Adipose tissue (tissue), 3 donors: ENCODE results near the gene CHN1. TPM values are rescaled to one million over a fixed set of nuclear protein-coding genes. Genes with fewer than 3 reads are reported as not detected.

ENCODE experiments used
- H3K27ac ChIP-seq: one replicate; pipeline ENCODE4 v1.5.1; 2013; ENCODE audit warnings: low read depth, low read length
- WGBS, 3 donors: extraction: QIAGEN DNeasy Blood & Tissue Kit; methylation state at CpG; one replicate each; pipeline ENCODE4 v1.1.7; 2013; 5-methylcytosine and 5-hydroxymethylcytosine counted together
- polyA plus RNA-seq, 3 donors: library from polyadenylated mRNA; stranded (reverse); fragments of 200-250 nt; gene quantifications; one replicate each; pipeline ENCODE4 v1.2.3, GENCODE V29; 2013
- donor health status: healthy with polysubstance abuse.
- donor health status: Bipolar disorder and iron deficiency.
- donor health status: healthy.

CHN1 gene
- polyA plus RNA-seq, 3 donors = 3.0 to 11.1 (median 7.3) TPM

DNA sequence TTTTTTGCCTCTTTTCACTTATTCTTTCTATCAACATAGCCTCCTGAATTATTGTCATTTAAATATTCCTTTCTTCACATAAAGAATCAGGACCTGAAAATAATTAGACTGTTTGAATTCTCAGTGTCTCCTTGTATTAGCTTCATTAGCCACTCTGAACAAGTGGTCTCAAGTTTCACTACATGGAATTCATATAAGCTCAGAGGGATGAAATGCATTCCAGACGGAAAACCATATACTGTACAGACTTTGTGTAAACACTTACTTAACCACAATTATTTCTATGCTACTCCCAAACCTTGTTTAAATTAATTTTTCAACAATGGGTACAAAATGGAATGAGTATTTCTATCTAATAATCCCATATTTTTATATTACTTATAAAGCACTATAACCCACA, 53.4 kb downstream of the CHN1 start:
- H3K27ac ChIP-seq = no peak overlapping the region
- 75 to 95% (median 91%) methylated on average over 1 of the region's 1 CpG for WGBS, 3 donors

DNA sequence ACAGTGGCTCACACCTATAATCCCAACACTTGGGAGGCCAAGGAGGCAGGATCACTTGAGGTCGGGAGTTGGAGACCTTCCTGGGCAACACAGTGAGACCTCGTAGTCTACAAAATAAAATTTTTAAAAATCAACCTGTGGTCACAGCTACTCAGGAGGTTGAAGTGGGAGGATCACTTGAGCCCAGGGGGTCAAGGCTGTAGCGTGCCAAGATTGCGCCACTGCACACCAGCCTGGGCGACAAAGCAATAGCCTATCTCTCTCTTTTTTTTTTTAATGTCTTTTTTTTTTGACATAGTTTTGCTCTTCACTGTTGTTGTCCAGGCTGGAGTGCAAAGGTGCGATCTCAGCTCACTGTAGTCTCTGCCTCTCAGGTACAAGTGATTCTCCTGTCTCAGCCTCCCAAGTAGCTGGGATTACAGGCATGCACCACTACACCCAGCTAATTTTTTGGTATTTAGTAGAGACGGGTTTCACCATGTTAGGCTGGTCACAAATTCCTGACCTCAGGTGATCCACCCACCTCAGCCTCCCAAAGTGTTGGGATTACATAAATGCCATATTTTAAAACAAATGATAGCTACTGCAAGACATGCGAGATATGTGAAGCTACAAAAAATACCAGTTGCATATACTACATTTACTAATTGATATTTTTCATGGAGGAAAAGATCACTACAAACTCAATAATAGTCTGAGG, 55.0 kb downstream of the CHN1 start:
- H3K27ac ChIP-seq = no peak overlapping the region
- 94 to 96% (median 95%) methylated on average over 8 of the region's 8 CpGs for WGBS, 3 donors

DNA sequence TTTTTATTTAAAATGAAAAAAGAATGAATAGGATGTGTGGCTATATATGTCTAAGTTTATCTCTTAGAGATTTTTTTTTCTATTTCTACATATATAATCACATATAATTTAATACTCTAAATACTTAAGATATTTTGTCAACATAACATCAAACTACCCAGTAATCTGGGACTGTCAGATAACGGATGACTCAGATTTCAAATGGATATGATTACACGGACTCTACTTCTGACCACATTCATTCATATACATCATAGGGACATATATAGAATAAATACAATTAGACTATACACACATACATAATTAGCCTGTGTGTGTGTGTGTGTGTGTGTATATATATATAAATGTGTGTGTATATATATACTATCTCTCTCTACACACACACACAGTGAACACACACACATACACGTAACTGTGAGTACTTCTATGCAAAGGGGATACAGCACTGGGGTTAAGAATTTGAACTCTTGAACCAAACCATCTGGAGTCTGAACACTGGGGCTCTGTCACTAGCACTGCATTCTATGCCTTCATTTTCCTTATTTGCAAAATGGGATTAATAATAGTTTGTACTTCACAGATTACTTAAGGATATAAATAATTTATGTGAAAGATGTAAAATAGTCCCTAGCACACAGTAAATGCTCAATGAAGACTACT, 59.5 kb downstream of the CHN1 start:
- WGBS, 3 donors = 81 to 88% (median 85%) methylated on average over 3 of the region's 3 CpGs
- H3K27ac ChIP-seq = no peak overlapping the region

DNA sequence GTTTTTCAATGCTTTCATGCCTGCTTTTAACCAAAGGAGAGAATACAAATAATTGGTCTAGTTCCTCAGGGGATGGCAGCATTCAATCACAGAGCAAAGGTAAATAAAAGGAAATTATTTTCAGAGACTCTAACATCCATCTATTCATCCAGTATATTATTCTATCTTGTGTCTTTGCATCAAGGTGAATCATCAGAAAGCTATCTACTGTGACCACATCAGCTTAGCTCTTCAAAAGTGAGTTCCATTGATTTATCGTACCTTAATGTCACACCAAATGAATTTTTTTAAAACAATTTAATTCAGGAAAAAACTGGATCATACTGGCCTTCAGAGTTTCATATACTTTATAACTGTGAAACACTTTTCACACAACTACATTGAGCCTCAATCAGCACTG, 66.1 kb downstream of the CHN1 start:
- 85 to 90% (median 88%) methylated on average over 1 of the region's 1 CpG for WGBS, 3 donors
- H3K27ac ChIP-seq = no peak overlapping the region

DNA sequence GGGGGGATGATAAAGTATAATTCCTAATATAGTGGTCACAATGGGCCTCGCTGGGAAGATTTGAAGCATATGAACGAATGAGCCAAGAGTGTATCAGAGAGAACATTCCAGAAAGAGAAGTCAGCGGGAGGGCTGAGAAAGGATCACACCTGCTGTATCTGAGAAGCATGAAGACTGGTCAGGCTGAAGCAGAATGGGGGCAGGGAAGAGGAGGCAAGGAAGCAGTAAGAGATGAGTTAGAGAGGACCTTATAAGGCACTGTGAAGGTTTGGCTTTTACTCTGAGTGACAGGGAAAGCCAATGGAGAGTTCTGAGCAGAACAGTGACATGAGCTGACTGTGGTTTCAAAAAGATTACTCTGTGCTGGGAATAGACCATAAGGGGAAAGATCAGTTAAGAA, 73.5 kb downstream of the CHN1 start:
- WGBS, 3 donors = 88 to 94% (median 93%) methylated on average over 3 of the region's 3 CpGs

DNA sequence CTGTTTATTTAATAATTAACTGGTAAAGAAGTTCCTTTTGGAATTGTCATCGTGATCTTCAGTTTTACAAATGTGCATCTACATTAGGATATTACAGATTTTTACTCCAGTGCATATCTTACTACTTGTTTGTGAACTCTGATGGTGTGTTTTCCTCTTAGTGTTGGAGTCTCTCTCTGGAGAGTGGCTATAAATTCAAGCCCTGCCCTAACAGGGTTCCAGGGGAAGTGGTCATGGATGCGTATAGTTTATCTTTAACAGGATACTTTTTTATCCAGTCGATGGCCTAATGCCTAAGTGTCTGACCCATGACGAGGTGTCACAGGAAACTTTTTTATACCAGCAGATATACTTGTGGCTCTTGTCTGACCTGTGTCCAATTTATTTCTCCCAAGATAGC, 75.4 kb downstream of the CHN1 start:
- WGBS, 3 donors = 63 to 79% (median 77%) methylated on average over 4 of the region's 4 CpGs
- H3K27ac ChIP-seq = no peak overlapping the region

More for the DNA sequence above, 73.5 kb downstream of the CHN1 start:
- no peak overlapping the region for H3K27ac ChIP-seq

DNA sequence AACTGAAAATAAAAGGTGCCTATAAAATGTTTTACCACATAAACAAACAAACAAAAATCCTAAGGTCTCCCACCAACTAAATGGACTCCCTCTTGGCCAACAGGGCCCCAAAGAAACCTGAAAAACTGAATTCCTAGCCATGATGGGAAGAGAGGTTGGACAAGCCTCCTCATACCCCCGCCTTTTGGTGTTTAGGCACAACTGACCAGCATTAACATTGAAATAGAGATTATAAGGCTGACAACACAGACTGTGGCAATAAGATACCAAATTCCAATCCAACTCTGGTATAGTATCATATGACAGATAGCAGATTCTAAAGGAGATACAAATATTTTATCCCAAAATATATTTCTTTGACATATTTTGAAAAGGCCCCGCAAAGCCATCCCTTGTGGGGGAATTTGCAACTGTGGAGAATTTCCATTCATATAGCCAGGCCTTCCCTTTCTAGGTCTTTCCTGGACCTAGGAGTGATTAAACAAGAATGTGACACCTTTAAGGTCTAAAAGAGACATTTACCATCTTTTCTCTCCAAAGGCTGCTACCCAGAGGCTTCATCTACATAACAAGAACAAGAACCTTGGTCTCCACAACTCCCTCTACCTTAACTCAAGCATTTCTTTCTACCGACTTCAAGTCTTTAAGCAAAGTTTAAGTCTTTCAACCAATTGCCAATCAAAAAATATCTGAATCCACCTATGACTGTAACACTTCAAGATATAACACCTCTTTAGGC, 80.0 kb downstream of the CHN1 start:
- 92 to 94% (median 93%) methylated on average over 3 of the region's 3 CpGs for WGBS, 3 donors
- H3K27ac ChIP-seq = no peak overlapping the region

DNA sequence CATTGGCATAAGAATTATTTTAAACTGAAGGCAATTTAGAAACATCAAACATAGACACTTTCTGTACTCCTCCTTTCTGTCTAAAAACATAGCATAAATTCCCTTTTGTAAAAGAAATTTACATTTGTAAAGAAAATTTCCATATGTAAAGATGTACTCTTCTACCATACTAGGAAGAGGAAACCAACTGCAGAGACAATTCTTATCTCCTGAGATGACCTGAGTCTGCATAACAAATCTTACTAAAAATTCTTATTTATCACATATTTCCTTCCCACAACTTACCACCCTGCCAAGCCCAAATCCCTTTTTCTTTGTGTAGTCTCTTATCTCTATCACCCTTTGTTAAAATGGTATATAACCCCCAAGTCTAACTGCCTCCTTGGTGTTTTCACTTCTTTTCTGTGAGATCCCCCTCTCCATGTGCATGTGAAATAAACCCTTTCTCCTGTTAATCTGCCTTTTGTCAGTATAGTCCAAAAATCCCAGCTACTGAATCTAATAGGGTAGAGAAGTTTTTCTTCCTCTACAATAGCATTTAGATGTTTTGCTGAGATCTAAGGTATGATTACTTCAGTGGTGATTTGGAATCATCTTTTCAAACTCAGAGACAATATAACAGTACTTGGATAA, 81.0 kb downstream of the CHN1 start:
- H3K27ac ChIP-seq = no peak overlapping the region

DNA sequence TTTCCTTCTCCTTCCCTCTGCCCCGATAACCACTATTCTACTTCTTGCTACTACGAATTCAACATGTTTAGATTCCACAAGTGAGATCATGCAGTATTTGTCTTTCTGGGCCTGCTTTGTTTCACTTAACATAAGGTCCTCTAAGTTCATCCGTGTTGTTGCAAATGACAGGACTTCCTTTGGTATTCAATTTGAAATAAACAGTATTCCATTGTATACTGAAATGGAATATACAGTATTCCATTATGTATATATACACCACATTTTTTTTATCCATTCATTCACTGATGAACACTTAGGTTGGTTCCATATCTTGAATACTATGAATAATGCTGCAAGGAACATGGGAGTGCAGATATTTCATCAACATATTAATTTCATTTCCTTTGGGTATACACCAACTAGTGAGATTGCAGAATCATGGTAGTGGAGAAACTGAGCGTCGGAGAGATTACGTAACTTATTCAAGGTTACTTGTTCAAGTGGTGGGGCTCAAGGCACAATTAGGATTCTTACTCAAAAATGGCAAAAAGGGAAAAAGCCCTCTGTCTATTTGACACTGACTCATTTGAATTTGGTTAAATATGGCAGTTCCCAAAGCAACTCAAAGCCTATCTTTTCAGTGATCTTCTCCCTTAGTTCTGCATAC, 85.1 kb downstream of the CHN1 start:
- H3K27ac ChIP-seq = no peak overlapping the region
- WGBS, 3 donors = 52 to 81% (median 68%) methylated on average over 6 of the region's 6 CpGs

DNA sequence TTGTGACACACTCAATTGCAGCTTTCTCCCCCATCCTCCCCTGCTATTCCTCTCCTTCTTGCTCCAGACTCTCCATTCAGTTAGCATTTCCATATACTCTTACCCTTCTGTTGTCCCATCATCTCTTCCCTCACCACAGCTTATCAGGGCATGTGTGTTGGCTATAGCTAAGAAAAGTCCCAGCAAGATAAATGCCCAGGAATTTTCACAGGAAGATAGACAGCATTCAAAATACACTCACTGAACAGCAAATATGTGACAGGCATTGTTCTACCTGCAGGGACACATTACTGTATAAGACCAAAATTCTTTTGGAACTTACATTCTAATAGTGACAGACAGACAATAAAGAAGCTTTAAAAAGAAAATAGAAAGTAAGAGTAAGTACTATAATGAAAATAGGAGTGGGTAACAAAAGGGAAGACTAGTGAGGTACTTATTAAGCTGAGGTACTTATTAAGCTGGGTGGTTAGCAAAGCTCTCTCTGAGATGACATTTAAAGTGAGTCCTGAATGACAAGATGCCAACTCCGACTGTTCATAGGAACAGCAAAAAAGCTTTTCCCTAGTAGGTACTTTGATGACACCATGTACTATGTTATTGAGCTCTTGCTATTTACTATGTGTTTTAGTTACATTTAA, 86.2 kb downstream of the CHN1 start:
- 72 to 93% (median 92%) methylated on average over 1 of the region's 1 CpG for WGBS, 3 donors

DNA sequence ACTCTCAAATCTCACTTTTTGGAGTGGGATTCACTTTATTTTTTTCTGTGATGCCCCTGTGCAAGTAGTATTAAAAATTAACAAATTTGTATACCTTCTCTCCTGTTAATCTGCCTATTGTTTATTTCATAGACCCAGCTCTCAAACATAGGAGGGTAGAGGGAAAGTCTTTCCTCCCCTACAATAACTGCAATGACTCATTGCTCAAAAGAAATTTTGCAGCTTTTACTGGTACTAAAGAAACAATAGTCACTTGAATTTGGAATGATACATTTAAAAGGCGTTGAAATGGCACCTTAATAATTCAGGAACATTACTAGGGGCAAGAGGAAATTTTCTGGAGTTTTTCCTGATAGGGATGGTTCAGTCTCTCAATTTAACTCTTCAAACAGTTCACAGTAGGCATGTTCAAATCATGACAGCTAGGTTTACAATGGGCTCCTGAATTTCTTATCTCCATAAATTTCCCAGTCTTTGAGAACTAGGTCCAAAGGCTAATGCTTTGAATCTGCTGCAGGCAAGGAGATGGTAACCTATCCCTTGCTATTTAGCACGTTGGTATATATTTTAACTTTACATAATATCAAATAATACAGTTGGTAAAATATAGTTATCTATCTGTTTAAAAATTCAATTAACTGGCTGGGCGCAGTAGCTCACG, 88.8 kb downstream of the CHN1 start:
- no peak overlapping the region for H3K27ac ChIP-seq
- 93 to 98% (median 95%) methylated on average over 4 of the region's 4 CpGs for WGBS, 3 donors

More for the DNA sequence above, 86.2 kb downstream of the CHN1 start:
- no peak overlapping the region for H3K27ac ChIP-seq

DNA sequence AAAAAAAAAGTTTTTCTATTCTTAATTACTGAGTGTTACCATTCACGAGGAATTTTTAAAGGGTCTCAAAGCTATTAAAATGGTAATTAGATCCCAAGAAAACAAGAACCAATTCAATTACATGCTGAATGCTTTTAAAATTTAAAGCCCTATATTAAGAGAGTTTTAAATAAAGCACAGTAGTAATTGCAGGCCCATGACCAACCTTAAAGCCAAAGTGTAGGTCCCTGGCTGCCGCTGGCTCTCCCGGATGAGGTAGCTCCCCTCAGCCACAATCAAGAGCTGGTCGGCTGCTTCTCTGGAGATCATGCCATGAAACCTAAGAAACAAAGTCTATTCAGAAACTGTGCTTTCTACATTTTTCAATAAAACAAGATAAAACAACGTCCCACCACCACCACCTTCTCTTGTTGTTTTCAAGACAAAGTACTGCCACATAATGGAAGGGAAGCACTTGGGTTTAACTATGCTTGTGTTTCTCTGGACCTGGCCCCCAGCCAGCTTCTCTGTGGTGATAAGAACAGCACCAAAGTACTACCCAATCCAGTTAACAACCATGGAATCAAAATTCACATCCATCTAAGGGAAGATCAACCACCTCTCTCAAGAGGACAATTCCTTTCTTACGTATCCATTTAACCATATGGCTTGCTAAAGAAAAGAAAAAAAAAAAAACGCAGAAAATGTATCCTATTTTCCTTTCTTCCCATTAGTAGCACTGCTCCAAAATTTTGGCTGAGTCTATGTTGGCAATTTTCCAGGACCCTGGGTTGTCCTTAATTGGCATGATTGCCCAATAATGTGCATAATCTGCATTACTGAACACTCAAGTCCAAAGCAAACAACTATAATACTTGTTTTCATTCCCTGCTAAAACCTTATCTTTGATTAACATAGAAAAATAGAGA, 90.1 kb downstream of the CHN1 start:
- 90 to 95% (median 93%) methylated on average over 7 of the region's 7 CpGs for whole genome bisulfite sequencing, 3 donors
- H3K27ac ChIP-seq = no peak overlapping the region

DNA sequence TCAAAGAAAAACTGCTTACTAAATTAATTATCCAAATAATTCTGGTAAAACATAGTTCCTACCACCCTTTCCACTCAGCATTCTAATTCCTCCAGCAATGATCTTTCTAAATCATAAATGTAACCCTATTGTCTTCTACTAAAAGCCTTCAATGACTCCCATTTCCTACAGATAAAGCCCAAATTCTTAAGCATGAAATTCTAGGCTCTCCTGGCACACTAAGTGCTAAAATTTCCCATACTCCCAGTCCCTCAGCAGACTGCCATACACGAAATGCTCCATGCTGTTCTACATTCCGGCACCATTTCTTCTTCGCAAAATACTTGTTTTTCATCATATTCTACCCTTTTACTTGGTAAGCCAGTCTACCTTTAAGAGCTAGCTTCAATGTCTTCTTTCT, 96.9 kb downstream of the CHN1 start:
- 94 to 98% (median 97%) methylated on average over 3 of the region's 3 CpGs for WGBS, 3 donors
- H3K27ac ChIP-seq = no peak overlapping the region

DNA sequence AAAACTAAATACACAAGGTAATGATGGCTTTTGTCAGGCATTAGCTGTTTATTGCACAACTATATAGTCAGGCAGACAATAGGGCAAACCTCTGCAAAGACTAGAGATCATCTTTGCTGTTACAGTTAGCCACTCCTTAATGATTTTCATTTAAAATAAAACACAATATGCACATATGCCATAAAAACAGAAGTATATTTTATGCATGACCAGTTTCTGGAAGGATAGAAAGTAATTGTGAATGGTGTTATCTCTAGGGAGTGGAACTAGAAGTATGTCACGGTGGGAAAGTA, 102.0 kb downstream of the CHN1 start:
- H3K27ac ChIP-seq = no peak overlapping the region

DNA sequence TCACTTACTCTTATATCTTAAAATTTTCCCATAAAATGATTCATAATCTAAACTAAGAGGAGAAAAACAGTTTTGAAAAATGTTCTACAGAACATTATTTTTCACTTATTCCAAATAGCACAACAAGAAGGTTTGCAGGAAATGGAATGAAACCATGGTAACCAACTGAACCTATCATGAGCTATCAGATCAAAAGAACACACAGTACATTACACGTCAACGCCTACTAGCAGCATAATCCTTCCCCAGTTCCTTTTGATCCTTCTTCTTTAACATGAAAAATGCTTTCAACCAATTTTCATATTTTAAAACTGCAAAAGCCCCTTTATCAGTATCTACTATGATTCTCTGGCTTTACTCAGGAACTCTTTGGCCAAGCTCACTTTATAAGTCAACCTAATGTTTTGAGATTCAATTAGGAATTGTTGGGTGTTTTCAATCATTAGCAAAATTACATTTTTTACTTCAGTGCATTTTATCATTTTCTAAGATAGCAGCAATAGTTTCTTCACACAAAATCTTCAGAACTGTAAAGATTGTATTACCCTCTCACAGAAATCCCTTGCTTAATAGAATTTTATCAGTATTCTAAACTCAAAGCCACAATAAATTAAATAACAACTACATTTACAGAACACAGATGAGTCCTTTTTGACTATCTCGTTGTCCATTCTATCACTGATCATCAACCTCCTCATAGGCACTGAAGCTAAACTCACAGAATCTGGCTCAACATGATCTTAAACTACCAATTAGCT, 102.5 kb downstream of the CHN1 start:
- WGBS, 3 donors = 61 to 67% (median 66%) methylated on average over 3 of the region's 3 CpGs
- H3K27ac ChIP-seq = no peak overlapping the region

More for the DNA sequence above, 102.0 kb downstream of the CHN1 start:
- WGBS, 3 donors = 53 to 74% (median 64%) methylated on average over 1 of the region's 1 CpG

DNA sequence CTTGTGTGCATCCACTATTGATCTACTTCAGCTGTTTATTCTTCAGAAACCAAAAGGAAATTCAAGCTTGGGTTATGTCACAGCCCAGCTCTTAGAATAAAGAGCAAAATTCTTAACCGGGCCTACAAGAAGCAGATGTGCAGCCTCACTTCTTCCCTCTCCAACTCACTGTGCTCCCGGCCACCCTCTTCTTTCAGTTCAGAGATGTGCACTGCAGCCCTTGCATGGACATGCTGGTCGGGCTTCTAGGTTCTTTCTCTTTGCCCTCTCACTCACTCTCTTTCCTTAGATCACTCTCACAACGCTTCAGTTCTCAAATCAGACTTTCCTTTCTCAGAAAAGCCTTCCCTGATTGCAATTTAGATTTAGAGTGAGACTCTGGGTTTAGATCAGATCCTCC, 104.1 kb downstream of the CHN1 start:
- 53 to 73% (median 69%) methylated on average over 4 of the region's 4 CpGs for WGBS, 3 donors

More for the DNA sequence above, 104.1 kb downstream of the CHN1 start:
- no peak overlapping the region for H3K27ac ChIP-seq
